Hematopoietic multipotent progenitor cell treated with erythropoietin and hydrocortisone succinate and interleukin-3 and kit ligand, for 15 days (in vitro differentiated cells): ENCODE results near the gene ST7.
A peak's percentile ranks its signal among the peaks of the same experiment; 100 is the strongest.
"Not testable (repeated sequence)": the region's sequence is repeated elsewhere in the genome, so short reads cannot be mapped to it uniquely, and the experiment has no call there.

Experiments
- DNase-seq: peaks from one replicate; pipeline ENCODE4 v3.0.0-alpha.2; 2015; ENCODE audit warnings: low spot score

Gene ST7

DNA sequence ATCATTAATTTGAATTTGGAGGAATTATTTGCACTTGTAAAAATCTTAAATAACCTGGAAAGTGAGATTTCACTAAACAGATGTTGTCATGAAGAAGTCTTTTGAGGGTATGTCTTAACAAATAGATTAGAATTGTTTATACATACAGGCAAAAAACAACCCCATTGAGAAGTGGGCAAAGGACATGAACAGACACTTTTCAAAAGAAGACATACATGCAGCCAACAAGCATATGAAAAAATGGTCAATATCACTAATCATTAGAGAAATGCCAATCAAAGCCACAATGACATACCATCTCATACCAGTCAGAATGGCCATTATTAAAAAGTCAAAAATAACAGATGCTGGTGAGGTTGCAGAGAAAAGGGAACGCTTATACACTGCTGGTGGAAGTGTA lies 77.0 kb downstream of the ST7 start:
- DNase-seq = not testable (repeated sequence)

DNA sequence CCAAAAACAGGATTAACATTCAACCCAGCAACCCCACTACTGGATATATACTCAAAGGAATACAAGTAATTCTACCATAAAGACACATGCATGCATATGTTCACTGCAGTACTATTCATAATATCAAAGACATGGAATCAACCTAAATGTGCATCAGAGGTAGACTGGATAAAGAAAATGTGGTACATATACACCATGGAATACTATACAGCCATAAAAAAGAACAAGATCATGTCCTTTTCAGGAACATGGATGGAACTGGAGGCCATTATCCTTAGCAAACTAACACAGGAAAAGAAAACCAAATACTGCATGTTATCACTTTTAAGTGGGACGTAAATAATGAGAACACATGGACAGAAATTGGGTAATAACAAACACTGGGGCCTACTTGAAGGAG lies 77.5 kb downstream of the ST7 start:
- DNase-seq = not testable (repeated sequence)

DNA sequence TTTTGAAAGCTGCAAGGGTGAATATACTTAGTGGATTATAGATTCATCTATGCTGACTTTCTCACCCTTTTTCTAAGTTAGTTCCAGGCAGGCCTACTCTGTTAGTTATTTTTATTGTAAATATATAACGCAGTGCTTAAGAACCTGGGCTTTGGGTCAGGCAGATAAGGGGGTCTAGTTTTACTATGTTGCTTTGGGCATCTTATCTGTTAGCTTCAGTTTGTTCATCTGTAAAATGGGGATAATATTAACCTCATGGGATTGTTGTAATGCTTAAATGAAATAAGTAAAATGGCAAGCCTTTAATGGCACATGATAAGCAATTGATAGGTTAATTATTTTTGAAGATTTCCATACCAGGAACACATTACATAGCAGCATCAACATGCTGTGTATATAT lies 79.5 kb downstream of the ST7 start:
- peak; percentile 36 for DNase-seq

DNA sequence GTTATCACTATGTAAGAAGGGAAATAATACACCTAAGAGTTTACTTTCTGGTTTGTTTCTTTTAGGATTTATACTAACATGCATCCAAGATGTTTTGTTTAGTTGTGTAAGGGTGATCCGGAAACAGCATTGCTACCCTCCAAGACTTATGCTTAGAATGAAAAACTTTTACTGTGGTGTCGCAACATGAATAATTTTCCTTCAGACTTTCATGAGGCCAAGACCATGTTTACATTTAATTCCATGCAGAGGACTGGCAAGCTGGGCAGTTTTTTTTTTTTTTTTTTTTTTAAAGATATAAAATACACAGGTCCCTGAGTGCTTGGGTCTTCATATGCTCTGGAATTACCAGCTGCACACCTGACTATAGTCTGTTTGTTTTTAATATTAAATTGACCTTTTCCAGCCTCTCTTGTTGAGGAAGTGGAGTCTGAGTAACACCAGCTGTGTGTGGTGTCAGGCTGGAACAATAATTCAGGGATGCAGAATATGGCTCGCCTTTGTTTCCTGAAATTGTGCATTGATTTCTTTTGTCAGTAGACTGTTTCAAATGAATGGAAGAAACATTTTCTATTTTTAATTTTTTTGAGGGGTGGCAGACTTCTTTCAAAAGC lies 81.7 kb downstream of the ST7 start:
- DNase-seq = no peak

DNA sequence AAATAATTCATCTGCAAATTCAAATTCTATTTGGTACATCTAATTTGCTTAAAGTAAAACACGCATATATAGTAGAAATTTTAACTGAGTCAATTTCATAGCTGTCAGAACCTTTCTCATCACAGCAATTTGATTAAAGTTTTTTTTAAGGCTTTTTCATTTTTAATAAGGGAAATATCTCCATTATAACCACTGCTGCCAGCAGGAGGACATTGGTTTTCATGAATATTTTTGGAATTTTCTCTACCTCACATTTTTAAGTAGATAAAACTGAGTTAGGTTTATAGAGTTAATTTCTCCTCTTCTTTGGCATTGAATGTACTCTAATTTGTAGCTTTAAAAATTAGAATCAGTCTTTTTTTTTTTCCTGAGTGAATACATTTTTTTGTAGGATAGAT lies 82.2 kb downstream of the ST7 start:
- no peak for DNase-seq

DNA sequence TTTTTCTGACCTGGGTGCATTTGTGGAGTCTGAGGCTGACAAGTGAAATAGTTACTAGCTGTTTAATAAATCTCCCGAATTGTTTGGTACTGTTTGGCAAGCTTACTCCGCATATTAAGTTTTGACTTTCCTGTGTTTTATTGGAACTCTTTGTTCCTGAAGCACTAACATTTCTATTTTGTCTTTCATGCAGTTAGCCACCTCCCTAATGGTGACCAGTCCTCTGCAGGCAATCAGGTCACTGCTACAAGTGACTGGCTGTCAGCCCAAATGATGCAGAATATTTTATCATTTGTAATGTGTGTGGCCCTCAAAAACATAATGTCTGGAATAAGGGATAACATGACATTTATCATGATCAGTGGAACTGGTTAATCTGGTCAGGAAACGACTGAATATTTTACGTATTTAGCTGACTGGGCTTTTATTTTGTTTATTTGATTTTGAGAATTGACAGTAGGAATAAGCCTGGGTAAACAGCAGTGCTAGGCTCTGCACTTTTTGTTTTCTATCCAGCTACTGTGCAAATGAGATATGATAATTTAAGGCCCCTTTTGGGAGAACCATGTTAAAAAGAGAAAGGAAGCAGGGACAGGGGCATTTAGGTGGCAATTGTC lies 82.9 kb downstream of the ST7 start:
- DNase-seq = peak; percentile 27

DNA sequence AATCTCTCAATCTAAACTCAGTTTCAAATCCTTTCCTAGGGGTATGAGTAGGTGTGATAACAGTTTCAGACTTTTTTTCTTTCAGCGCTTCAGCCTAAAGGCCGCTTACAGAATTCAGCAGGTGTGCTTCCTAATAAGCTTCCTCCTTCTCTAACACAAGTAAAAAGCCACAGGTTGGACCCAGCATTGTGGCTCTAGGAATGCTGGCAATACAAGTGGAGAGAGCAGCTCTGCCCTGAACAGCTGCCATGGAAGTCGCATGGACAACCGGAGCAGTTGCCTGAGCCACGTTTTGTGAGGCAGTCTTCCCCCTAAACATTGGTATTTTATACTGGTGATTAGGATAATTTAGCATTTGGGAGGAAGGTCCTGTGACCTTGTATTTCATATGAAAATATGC lies 83.5 kb downstream of the ST7 start:
- no peak for DNase-seq

DNA sequence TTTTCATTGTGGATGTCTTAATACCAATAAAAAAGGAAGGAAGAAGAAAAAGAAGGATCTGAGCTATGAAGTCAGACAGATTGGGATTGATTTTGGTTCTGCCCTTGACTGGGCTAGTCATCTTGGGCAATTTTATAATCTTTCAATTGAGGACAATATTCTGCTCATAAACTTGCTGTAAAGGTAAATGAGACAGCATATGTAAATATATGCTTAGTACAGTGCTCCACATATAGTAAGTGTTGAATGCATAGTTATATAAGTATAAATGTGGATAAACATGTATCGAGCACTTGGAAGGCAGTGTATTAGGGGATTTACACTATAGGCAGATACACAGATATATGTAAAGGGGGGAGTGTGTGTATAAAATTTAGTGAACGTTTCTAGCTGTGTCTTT lies 85.1 kb downstream of the ST7 start:
- DNase-seq = no peak

DNA sequence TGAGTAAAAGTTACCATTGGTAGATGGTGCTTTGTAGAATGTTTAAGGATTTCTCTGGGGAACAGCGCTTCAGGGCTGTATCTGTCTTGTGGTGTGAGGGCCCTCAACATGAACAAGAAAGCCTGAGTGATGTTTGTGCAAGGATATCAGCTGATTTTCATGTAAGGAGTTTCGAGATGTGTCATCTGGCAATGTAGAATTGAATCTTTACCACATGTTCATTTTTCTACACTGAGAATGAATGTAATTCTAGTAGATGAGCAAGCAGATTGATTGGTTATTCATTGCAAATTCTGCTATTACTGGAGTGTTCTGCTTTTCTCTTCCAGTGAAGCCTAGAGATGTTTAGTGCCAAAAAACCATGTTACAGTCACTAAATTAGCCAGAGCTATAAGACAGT lies 87.7 kb downstream of the ST7 start:
- no peak for DNase-seq

DNA sequence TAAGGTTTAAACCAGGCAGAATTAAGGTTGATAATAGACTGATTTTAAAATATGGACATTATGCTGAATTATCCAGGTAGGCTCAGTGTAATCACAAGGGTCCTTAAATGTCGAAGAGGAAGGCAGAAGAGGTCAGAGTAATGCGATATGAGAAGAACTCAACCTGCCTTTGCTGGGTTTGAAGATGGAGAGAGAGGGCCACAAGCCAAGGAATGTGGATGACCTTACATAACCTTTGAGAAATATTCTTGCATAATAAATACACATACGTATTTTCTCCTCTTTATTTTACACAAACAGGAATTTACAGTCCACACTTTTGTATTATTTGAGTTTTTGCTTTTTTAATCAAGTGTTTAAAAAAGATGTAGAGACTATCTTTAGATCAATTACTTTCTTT lies 88.5 kb downstream of the ST7 start:
- DNase-seq = no peak

DNA sequence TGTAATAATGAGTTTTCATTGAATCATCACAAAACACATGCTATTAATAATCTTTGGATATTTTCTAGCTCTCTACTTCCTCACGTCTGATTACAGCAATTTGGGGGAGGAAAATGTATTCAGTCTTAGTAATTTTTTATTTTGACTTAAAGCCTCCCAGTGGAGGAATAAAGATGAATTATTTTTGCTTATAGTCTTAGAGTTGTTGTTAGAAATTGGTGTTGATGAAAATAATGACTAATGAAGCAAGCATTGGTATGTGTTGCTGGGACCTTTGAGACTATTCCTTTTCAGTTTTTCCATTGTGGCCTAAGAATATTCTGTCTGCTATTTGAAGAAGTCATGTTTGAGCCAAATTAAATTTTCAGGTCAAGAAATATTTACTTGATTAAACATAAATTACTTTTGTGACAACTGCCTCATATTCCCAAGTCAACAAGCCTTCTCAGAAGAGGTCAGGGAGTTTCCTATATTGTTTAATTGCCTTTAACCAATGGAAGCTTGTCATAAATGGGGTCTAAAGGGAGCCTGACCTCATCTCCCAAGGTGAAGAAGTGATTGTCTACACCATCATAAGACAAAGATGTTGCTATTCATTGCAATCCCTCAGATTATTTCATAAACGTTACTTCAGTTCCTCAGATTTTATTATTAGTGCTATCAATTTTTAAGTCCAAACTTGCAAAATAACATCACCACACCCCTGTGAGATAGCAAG lies 90.0 kb downstream of the ST7 start:
- no peak for DNase-seq

DNA sequence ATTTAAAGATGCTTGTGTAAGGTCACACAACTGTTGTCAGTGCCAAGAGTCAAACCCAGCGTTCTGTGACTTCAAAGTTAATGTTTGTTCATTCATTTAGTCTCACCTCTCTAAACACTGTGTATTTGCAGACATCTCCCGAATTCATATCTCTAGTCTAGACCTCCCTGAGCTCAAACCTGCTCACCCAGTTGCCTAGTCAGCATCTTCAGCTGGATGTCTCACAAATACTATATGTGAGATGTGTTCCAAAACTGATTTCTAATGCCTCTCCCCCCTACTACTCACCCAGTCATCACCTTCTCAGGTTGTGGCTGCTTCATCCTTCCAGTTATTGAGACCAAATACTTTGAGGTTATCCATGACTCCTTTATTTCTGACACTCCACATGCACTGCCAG lies 91.4 kb downstream of the ST7 start:
- no peak for DNase-seq

DNA sequence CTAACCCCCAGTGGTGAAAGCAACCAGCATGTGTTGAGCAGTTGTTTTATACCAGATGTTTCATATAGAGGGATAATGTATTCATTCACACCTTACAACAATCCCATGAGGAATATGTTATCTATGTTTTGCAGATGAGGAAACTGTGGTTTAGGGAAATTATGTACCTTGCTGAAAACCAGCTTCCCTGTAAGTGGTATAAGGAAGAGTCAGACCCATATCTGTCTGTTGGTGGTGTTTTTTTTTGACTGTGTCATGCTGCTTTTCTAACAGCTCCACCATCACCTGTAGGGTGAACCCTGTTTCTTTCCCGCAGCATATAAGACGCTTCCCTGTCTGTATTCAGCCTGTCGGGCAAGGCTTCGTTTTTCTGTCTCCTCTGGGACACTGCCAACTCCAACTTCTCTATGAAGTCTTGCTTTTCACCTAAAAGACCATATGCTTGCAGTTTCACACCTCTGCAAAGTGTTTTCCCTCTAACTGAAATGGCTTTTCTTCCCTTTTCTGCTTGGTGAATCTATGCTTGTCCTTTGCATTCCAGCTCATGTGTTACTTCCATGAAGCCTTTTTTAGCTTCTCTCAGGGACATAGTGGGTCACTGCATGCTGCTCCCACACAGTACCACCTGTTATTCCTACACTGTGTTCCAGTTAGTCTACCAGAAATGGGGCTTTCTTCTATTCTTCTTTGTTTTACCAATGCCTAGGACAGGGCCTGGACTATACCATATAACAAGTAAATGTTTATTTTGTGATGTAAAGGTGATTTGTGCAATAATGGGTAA lies 92.8 kb downstream of the ST7 start:
- DNase-seq = no peak

DNA sequence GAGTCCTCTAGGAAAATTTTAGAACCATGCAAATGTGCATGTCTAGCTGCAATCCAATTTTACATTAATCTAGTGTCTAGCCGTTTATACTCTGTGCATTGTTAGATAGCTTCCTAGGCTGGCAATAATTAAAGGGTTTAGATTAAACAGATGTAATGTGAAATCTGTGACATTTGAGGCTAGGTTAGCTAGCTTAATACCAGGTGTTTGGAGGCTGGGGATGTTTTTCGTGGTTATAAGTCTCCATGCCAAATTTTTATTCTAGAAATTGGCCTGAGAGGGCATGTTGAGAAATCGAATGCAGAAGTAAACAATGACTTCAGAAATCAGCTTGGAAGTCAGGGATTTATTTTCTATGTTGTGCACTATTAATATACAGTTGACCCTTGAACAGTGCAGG lies 94.2 kb downstream of the ST7 start:
- DNase-seq = no peak

DNA sequence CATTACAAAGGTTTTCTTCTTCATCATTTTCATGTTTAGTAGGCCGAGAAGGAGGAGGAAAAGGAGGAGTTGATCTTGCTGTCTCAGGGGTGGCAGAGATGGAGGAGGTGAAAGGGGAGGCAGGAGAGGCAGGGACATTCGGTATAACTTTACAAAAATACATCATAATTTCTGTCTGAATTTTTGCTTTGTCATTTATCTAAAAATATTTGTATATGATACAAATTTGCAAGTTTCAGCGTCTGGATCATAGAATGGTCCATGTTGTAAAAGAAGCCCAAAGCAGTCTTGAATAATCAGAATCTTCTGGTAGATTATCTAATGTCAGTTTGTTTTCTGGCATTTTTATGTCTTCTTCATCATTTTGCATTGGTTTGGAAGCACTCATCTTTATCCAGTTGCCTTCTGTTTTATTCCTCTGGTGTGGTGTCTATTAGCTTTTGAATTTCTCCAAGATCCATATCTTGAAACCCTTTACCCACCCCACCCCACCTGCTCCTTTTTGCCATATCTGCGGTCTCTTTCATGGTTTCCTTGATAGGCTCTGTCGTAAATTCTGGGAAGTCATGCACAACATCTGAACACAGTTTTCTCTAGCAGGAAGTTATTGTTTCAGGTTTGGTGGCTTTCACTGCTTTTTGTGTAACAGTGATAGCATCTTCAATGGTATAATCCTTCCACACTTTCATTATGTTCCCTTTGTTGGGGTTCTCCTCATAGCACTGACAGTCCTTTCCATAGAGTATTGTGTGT lies 95.0 kb downstream of the ST7 start:
- DNase-seq = no peak

DNA sequence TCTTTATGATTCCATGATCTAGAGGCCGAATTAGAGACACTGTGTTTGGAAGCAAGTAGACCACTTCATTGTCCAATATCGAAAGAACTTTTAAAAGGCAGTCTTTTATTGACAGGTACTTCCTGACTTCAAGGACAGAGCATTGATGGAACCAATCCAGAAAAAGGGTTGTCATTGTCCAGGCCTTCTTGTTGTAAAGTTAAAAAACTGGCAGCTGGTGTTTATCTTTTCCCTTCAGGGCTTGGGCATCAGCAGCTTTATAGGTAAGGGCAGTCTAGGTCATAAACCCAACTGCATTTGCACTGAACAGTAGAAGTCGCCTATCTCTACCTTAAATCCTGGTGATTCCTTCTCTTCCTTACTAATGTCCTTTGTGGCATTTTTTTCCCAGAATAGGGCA lies 95.6 kb downstream of the ST7 start:
- DNase-seq = no peak

DNA sequence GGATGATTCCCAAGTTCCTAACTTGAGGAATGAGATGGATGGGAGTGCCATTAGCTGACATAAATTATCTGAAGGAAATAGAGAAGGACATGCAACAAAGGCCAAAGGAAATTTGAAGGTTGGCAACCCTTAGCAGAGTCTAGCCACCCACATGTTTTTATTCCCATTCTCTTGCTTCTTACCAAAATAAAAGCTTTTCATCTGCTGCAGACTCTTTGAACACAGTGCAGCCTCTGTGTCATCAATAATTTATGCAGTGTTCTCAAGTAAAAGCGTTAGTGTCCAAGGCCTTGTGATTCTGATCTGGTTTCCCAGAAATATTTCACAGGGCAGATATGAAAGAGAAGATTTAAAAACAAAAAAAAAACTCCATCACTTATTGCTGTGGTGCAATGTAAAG lies 98.5 kb downstream of the ST7 start:
- DNase-seq = no peak

DNA sequence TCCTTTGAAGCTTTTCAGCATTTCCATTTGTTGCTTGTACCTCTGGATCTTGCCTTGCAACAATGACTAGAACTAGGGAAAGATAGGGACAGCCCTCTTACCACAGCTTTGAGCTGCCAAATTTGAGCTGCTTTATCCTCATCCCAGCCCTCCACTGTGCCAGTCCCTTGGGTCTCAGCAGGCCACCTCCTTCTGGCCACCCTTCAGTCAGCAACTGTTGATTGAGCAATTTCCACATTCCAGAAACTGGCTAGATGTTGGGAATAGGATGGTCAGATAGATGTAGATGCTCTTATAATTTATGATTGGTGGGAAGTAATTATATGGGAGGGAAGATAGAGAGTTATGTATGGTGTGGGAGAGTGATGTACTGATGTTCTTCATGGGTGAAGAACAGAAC lies 100.1 kb downstream of the ST7 start:
- no peak for DNase-seq

DNA sequence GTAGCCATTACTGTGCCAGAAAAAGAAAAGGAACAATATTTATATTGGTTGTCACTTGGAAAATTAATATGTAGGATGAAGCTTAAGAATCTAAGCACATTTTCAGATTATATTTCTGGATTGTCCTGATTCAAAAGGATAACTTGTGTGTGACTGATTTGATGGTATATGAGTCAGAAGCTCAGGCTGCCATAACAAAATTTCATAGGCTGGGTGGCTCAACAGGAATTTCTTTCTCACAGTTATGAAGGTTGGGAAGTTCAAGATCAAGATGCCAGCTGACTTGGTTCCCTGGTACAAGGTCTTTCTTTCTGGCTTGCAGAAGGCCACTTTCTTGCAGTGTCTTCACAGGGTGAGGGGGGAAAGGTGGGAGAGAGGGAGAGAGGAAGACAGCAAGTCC lies 108.5 kb downstream of the ST7 start:
- no peak for DNase-seq

DNA sequence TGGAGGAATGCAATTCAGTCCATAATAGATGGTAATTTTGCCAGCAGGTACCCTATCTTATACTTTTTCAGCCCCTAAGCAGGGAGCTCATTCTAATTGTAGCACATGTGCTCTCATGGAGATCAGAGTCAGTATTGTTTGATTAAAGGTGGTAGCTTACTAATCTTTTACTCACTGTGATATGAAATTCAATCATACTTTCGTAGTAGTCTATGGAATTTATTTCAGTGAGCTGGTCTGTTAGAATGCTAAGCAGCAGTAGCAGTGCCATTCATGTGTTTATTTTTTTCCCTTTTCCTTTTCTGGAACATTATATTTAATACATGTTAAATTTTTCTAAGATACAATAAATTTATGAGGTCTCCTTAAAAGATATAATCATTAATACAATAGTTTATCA lies 109.0 kb downstream of the ST7 start:
- DNase-seq = no peak

DNA sequence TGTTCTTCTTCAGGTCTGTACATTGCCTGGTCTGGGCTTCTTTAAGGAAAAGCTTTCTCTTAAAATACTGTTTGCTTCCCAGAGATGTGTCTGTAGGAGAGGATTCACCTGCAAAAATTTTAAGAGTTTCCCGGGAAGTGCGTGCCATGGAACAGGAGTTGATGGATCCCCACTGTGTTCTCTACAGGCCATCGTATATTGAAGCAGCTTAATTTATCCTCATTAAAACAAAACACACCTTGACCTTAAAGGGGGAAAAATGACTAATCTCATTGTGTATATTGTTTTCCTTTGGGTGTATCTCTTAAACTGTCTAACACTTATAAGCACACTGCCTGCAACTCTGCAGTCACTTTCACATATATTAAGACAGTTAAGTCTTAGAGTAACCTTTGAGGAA lies 111.4 kb downstream of the ST7 start:
- DNase-seq = no peak

DNA sequence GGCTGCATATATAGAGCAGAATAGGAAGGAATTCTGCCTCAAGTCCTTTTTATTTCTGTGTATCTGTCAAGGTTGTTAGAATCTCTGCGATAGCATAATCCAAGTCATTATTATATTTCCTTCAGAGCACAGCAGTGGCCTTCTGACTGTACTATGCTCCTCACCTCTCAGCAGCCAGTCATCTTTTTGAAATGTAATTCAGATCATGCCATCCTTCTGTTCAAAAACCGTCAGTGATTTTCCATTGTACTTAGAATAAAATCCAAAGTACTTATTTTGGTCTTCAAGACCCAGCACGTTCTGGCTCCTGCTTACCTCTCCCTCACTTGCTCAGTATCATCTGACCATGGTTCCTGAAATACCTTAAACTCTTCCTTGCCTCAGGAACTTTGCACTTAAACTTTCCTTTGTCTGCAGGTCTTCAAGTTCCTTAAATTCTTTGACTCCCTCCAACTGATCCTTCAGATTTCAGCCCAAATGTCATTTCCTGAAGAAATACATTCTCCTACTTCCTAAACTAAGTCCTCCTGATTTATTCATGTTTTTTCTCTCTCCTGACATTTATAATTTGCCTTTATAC lies 112.4 kb downstream of the ST7 start:
- no peak for DNase-seq
